H1 (cell line): ENCODE results near the gene PRRX2. TPM values are rescaled to one million over a fixed set of nuclear protein-coding genes. Genes with fewer than 3 reads are reported as not detected.

ENCODE experiments used
- CTCF ChIA-PET: fragments of 300-600 bp; sonication (Branson Sonifier 250); formaldehyde crosslinking; loops from one replicate; lab custom pipeline; 2021; ENCODE audit not compliant: partially characterized antibody; lab: Charles Lee
- POLR2A ChIA-PET: fragments of 300-600 bp; sonication (Branson Sonifier 250); formaldehyde crosslinking; loops from one replicate; lab custom pipeline; 2021; ENCODE audit warnings: inconsistent platforms; ENCODE audit not compliant: partially characterized antibody; lab: Charles Lee
- DNase-seq, 2 experiments: peaks; one replicate each; pipeline versions ENCODE4 v3.0.0 to v3.0.0-alpha.2; 2010 to 2022; ENCODE audit warnings: low spot score in 2 of 2, low read depth in 1 of 2, mixed read lengths in 1 of 2
- FAIRE-seq: peaks from 2 replicates; lab custom pipeline; 2011; peaks lifted over from hg19 to GRCh38; lab: Jason Lieb, UNC
- H2AFZ ChIP-seq: 2 replicates; pipeline ENCODE4 v1.8.1; 2012; ENCODE audit warnings: low read length, inconsistent platforms
- H2AK5ac ChIP-seq: 2 replicates; pipeline ENCODE4 v1.6.1; 2013; ENCODE audit warnings: low read depth, low read length
- H2BK120ac ChIP-seq: replicated peaks from 2 replicates; pipeline ENCODE3; 2013; ENCODE audit warnings: low read depth, low read length, inconsistent platforms
- H2BK12ac ChIP-seq: 2 replicates; pipeline ENCODE4 v1.6.1; 2013; ENCODE audit warnings: low read depth, low read length
- H2BK15ac ChIP-seq: 2 replicates; pipeline ENCODE4 v1.6.1; 2013; ENCODE audit warnings: low read length
- H2BK20ac ChIP-seq: 2 replicates; pipeline ENCODE4 v1.6.1; 2013; ENCODE audit warnings: low read length
- H2BK5ac ChIP-seq: 2 replicates; pipeline ENCODE4 v1.6.1; 2013; ENCODE audit warnings: low read depth, low read length
- H3K14ac ChIP-seq: 2 replicates; pipeline ENCODE4 v1.6.1; 2013; ENCODE audit warnings: inconsistent platforms; ENCODE audit not compliant: insufficient read length
- H3K18ac ChIP-seq: 2 replicates; pipeline ENCODE4 v1.6.1; 2013; ENCODE audit warnings: low read length; ENCODE audit errors: extremely low read depth
- H3K23ac ChIP-seq: 2 replicates; pipeline ENCODE4 v1.6.1; 2013; ENCODE audit warnings: inconsistent platforms; ENCODE audit not compliant: insufficient read length
- H3K23me2 ChIP-seq: 2 replicates; pipeline ENCODE4 v1.6.1; 2013; ENCODE audit warnings: low read depth, low read length
- H3K27ac ChIP-seq: 2 replicates; pipeline ENCODE4 v1.6.1; 2011; ENCODE audit warnings: low read depth, low read length, inconsistent platforms
- H3K27me3 ChIP-seq, 4 experiments: replicated peaks in 1 of 4; 1 replicate in 1 of 4; 2 replicates in 3 of 4; pipeline versions ENCODE4 v1.6.1 to v1.8.1; 2011 to 2013; ENCODE audit warnings: low read length in 3 of 4, mild to moderate bottlenecking in 3 of 4, inconsistent platforms in 2 of 4, mixed read lengths in 2 of 4, moderate library complexity in 1 of 4; ENCODE audit not compliant: control insufficient read depth in 3 of 4, insufficient read depth in 3 of 4; ENCODE audit errors: extremely low read depth in 1 of 4
- H3K36me3 ChIP-seq, 4 experiments: 2 replicates each; pipeline versions ENCODE4 v1.6.1 to v1.8.1; 2011 to 2013; ENCODE audit warnings: mild to moderate bottlenecking in 4 of 4, low read length in 3 of 4, moderate library complexity in 2 of 4, control low read depth in 1 of 4, inconsistent platforms in 1 of 4; ENCODE audit not compliant: insufficient read depth in 4 of 4, control insufficient read depth in 2 of 4
- H3K4ac ChIP-seq: replicated peaks from 2 replicates; pipeline ENCODE3; 2013; ENCODE audit warnings: low read length, low read depth, mixed read lengths, inconsistent platforms; ENCODE audit not compliant: insufficient read length
- H3K4me1 ChIP-seq, 4 experiments: replicated peaks in 1 of 4; 1 replicate in 1 of 4; 2 replicates in 3 of 4; pipeline versions ENCODE4 v1.6.1 to v1.8.1; 2011 to 2013; ENCODE audit warnings: low read length in 3 of 4, inconsistent platforms in 2 of 4, mixed read lengths in 1 of 4; ENCODE audit not compliant: insufficient read depth in 4 of 4, control insufficient read depth in 3 of 4
- H3K4me2 ChIP-seq, 2 experiments: 2 replicates each; pipeline versions ENCODE4 v1.6.1 to v1.8.1; 2011 to 2013; ENCODE audit warnings: low read depth in 2 of 2, low read length in 2 of 2, control low read depth in 1 of 2, inconsistent platforms in 1 of 2, mild to moderate bottlenecking in 1 of 2; ENCODE audit not compliant: insufficient read depth in 1 of 2
- H3K4me3 ChIP-seq, 4 experiments: fragments of 200-600, 300-600 bp in 1 of 4; sonication (generic), shearing (Covaris generic), sonication (Bioruptor Twin) in 1 of 4; 2 replicates each; pipeline versions ENCODE4 v1.5.1 to v1.8.1; 2011 to 2016; ENCODE audit warnings: low read length in 4 of 4, low read depth in 3 of 4, control low read depth in 2 of 4, inconsistent platforms in 2 of 4, mild to moderate bottlenecking in 2 of 4, mixed read lengths in 1 of 4, moderate library complexity in 1 of 4; ENCODE audit not compliant: insufficient read depth in 2 of 4; ENCODE audit errors: extremely low read depth in 1 of 4
- H3K56ac ChIP-seq: replicated peaks from 2 replicates; pipeline ENCODE3; 2013; ENCODE audit warnings: low read depth, mild to moderate bottlenecking, mixed read lengths, low read length, inconsistent platforms; ENCODE audit not compliant: insufficient read length
- H3K79me1 ChIP-seq: 2 replicates; pipeline ENCODE4 v1.6.1; 2013; ENCODE audit warnings: low read depth, low read length, control low read depth
- H3K79me2 ChIP-seq, 2 experiments: 2 replicates each; pipeline versions ENCODE4 v1.6.1 to v1.8.1; 2012 to 2013; ENCODE audit warnings: low read length in 2 of 2, mild to moderate bottlenecking in 2 of 2, inconsistent platforms in 1 of 2; ENCODE audit not compliant: insufficient read depth in 2 of 2, control insufficient read depth in 1 of 2
- H3K9ac ChIP-seq, 4 experiments: replicated peaks in 1 of 4; 1 replicate in 1 of 4; 2 replicates in 3 of 4; pipeline versions ENCODE4 v1.6.1 to v1.8.1; 2011 to 2013; ENCODE audit warnings: low read depth in 3 of 4, low read length in 3 of 4, control low read depth in 2 of 4, mild to moderate bottlenecking in 2 of 4, moderate library complexity in 2 of 4, inconsistent platforms in 1 of 4; ENCODE audit errors: extremely low read depth in 1 of 4
- H3K9me3 ChIP-seq, 2 experiments: 2 replicates each; pipeline versions ENCODE4 v1.6.1 to v1.8.1; 2012 to 2013; ENCODE audit warnings: mild to moderate bottlenecking in 2 of 2, moderate library complexity in 2 of 2, control low read depth in 1 of 2, inconsistent platforms in 1 of 2, low read depth in 1 of 2, low read length in 1 of 2, mixed read lengths in 1 of 2; ENCODE audit not compliant: insufficient read depth in 2 of 2
- H4K20me1 ChIP-seq, 2 experiments: replicated peaks in 1 of 2; 2 replicates each; pipeline versions ENCODE3 to v1.8.1; 2011 to 2013; ENCODE audit warnings: inconsistent platforms in 2 of 2, low read length in 2 of 2, mild to moderate bottlenecking in 1 of 2; ENCODE audit not compliant: insufficient read depth in 2 of 2, control insufficient read depth in 1 of 2
- H4K5ac ChIP-seq: 2 replicates; pipeline ENCODE4 v1.6.1; 2013; ENCODE audit warnings: low read length, low read depth, mixed read lengths, inconsistent platforms; ENCODE audit not compliant: insufficient read length
- H4K8ac ChIP-seq: 2 replicates; pipeline ENCODE4 v1.8.0; 2013; ENCODE audit warnings: mild to moderate bottlenecking, moderate library complexity, low read length, inconsistent platforms; ENCODE audit not compliant: insufficient read depth; ENCODE audit errors: extremely low read depth
- H4K91ac ChIP-seq: replicated peaks from 2 replicates; pipeline ENCODE3; 2013; ENCODE audit warnings: low read length, mixed read lengths, inconsistent platforms; ENCODE audit not compliant: insufficient read length
- NRF1 ChIP-seq: IDR thresholded peaks from 2 replicates; pipeline ENCODE4 v1.6.1; 2011; ENCODE audit warnings: mild to moderate bottlenecking, low read depth, low read length, improper control_type of control experiment
- RFX5 ChIP-seq: IDR thresholded peaks from 2 replicates; pipeline ENCODE4 v1.6.1; 2011; ENCODE audit warnings: low read depth, low read length, improper control_type of control experiment, borderline replicate concordance
- RXRA ChIP-seq: IDR thresholded peaks from 2 replicates; pipeline ENCODE4 v1.6.1; 2011; ENCODE audit warnings: low read depth, mild to moderate bottlenecking, low read length, moderate library complexity; ENCODE audit not compliant: insufficient read depth
- SIN3A ChIP-seq, 2 experiments: IDR thresholded peaks in 1 of 2; conservative IDR thresholded peaks in 1 of 2; 2 replicates each; pipeline ENCODE4 v1.6.1; 2011 to 2012; ENCODE audit warnings: low read length in 2 of 2, improper control_type of control experiment in 1 of 2, low read depth in 1 of 2, mild to moderate bottlenecking in 1 of 2
- SIX5 ChIP-seq: IDR thresholded peaks from 2 replicates; pipeline ENCODE4 v1.6.1; 2011; ENCODE audit warnings: mild to moderate bottlenecking, low read depth, low read length
- TAF7 ChIP-seq: optimal IDR thresholded peaks from 2 replicates; pipeline ENCODE3; 2011; ENCODE audit warnings: low read depth, mild to moderate bottlenecking, inconsistent platforms, low read length, moderate library complexity, borderline replicate concordance
- TEAD4 ChIP-seq: IDR thresholded peaks from 2 replicates; pipeline ENCODE4 v1.6.1; 2012; ENCODE audit warnings: low read depth, low read length, inconsistent platforms, mixed read lengths
- WGBS, 2 experiments: shearing (Covaris generic) in 1 of 2; methylation state at CpG; one replicate each; pipeline versions ENCODE4 v1.1.6 to v1.1.7; 2013 to 2015; ENCODE audit warnings: low lambda C conversion rate in 2 of 2, mixed read lengths in 2 of 2, inconsistent platforms in 1 of 2, low coverage in 1 of 2, missing lambda C conversion rate in 1 of 2; ENCODE audit not compliant: insufficient replicate concordance in 2 of 2, insufficient coverage in 1 of 2, insufficient read length in 1 of 2; ENCODE audit errors: extremely low coverage in 1 of 2, missing lambda C conversion rate in 1 of 2; 5-methylcytosine and 5-hydroxymethylcytosine counted together
- polyA plus RNA-seq, 7 experiments: library from polyadenylated mRNA; depleted of rRNA in 3 of 7; stranded (reverse) in 5 of 7; unstranded in 2 of 7; fragments of >200 nt in 5 of 7; fragments of 200-250 nt in 2 of 7; gene quantifications; 1 replicate in 5 of 7; 2 replicates in 1 of 7; 4 replicates in 1 of 7; pipeline versions ENCODE4 v1.2.1 to v1.2.3, GENCODE V29; 2011 to 2013; ENCODE audit warnings: missing spikeins in 2 of 7, mixed read lengths in 2 of 7
- total RNA-seq: library from RNA; stranded (reverse); fragmentation: NEBNext Ultra II Directional; extraction: Animal tissue kit (Norgen Biotek cat#: 25700); gene quantifications from 2 replicates; pipeline ENCODE4 v1.2.1, GENCODE V29; 2021

The PRRX2 gene
- total and polyA plus RNA-seq, 2 of the 8 experiments (the other 6 are each of a cell fraction or from before 2014, with no cell fraction given) = 5.8 to 9.2 TPM

- no peak within 1 kb of the TSS for H2BK15ac ChIP-seq
- no peak within 1 kb of the TSS for H3K14ac ChIP-seq
- H3K79me2 ChIP-seq = peaks cover 0 to 13% of the 10 kb centered on the region in 2 experiments; a peak in 2 of 4 replicates
- peak within 1 kb of the TSS; percentile 66 to 98 (median 84) for H3K4me3 ChIP-seq
- no peak within 1 kb of the TSS for H3K27ac ChIP-seq
- no peak within 1 kb of the TSS for H2AK5ac ChIP-seq
- no peak within 1 kb of the TSS for H2BK12ac ChIP-seq
- H4K20me1 ChIP-seq = peaks cover 6 to 14% of the 10 kb centered on the region in 2 experiments
- no peak within 1 kb of the TSS for H2BK20ac ChIP-seq
- FAIRE-seq (no peak), DNase-seq (peak; percentile 83 to 100)
- H3K79me1 ChIP-seq = peaks cover 4% of the 10 kb centered on the region
- no peak within 1 kb of the TSS for H3K56ac ChIP-seq
- H3K9me3 ChIP-seq = no peaks in the 10 kb centered on the region
- H3K27me3 ChIP-seq = no peaks in the 10 kb centered on the region
- H2BK120ac ChIP-seq = no peak within 1 kb of the TSS
- POLR2A ChIA-PET = interaction anchor here (0.9 to 8.2 kb wide), 2 partner anchors 9 to 15 kb away, joined by 3 to 95 read pairs; partner anchors contain the start of gene NTMT1
- H2AFZ ChIP-seq = peak within 1 kb of the TSS; percentile 96
- WGBS, 2 experiments = 2% methylated on average over 55 of the region's 93 CpGs; no CpG with 5 or more reads in 1 of the 2 experiments
- peak within 1 kb of the TSS; percentile 87 to 94 for H3K4me2 ChIP-seq
- H3K36me3 ChIP-seq = peaks cover 0 to 18% (median 9%) of the 10 kb centered on the region in 4 experiments; a peak in 5 of 8 replicates
- CTCF ChIA-PET = interaction anchor here (0.6 to 6.5 kb wide), 26 partner anchors 9 to 529 kb away, joined by 3 to 56 read pairs (median 4); partner anchors contain the start of gene NTMT1
- peak within 1 kb of the TSS; percentile 81 for H4K8ac ChIP-seq
- peak within 1 kb of the TSS; percentile 15 for H3K4ac ChIP-seq
- H3K23me2 ChIP-seq = peaks cover 8% of the 10 kb centered on the region; the same call in 1 of the 2 replicates
- H3K4me1 ChIP-seq = peaks cover 0 to 10% (median 6%) of the 10 kb centered on the region in 4 experiments; a peak in 4 of 7 replicates
- no peak within 1 kb of the TSS for H3K23ac ChIP-seq
- peak within 1 kb of the TSS; percentile 42 to 82 (median 70) for H3K9ac ChIP-seq
- peak within 1 kb of the TSS; percentile 71 for H3K18ac ChIP-seq
- H4K5ac ChIP-seq = peak within 1 kb of the TSS; percentile 53
- peak within 1 kb of the TSS; percentile 91 for H4K91ac ChIP-seq
- H2BK5ac ChIP-seq = 0 out of 2 replicates have a peak within 1 kb of the TSS, but pooled peaks have one; percentile 20
- TF ChIP-seq TAF7 (peak; percentile 80), TEAD4 (0 out of 2 replicates have a peak, but pooled peaks have one; percentile 4), RXRA (no peak), SIX5 (no peak; the same call in 1 of the 2 replicates), NRF1 (no peak), RFX5 (no peak), SIN3A (conservative IDR thresholded peaks at IDR 0.05 in 1 of 2, IDR thresholded peaks at IDR 0.05 in 1 of 2; ENCODE audit: low read depth in 1 of 2, low read length in 2 of 2) (peak in 1 of 2 experiments; percentile 76; a peak in 2 of 4 replicates)
Observed at GRCh38 chr9:129641750-129642585, 23.5 kb upstream of the PRRX2 start, which contains the start of gene ASB6. Gene ASB6, minus strand, starts transcription at chr9:129642151. Its CDS starts 152 bp downstream, at chr9:129641999.
